Measurements from ENCODE around the gene MKRN2OS.
"Not testable (repeated sequence)": the region's sequence is repeated elsewhere in the genome, so short reads cannot be mapped to it uniquely, and the experiment has no call there.

The MKRN2OS gene

DNA sequence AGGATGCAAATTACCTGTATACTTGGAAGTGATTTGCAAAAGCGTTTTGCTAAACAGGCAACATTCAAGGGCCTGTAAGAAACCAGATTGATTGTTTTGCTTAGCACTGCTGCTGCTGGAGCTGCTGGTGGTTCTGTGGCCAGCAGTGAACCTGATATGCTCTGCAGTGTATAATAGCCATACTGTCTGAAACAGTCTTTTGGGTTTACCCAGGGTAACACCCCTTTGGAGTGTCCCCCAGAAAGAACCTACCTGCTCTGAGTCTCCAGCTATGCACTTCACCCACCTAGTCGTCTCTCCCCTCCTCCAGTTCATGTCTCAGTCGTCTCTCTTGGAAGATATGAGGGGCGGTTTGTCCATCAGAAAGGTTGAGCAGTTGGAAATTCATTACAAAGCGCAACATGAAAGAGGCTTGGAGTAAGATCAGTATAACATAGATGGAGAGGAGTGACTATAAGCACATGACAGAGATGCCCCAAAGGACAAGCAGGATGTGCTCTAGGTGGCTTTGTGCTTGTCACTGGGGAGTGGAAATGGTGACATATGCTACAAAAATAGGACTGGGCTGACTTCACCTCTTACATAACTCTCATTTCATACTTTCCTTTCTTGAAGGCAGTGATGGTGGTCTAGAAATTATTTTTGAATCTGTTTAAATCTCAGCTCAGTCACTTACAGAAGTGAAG lies 15.3 kb upstream of the MKRN2OS start:
- DNase-seq: no peak

DNA sequence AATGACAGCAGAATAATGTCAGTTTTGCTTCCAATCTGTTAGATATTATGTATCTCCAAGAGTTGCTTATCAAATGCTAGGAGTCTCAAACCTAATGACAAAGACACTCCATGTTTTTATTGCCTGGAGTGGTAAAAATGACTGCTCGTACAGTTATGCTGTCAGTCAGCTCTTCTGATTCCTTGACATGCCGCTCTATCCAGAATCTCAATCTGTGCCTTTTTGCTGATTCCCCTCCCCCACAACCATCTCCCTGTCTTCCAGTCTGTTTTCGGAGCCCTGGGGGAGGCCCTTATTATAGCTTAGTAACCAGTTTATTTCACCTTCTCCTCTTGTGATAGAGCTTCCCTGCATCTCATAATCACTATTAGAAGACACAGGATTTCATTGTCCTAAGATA lies 14.2 kb upstream of the MKRN2OS start:
- no peak for DNase-seq

DNA sequence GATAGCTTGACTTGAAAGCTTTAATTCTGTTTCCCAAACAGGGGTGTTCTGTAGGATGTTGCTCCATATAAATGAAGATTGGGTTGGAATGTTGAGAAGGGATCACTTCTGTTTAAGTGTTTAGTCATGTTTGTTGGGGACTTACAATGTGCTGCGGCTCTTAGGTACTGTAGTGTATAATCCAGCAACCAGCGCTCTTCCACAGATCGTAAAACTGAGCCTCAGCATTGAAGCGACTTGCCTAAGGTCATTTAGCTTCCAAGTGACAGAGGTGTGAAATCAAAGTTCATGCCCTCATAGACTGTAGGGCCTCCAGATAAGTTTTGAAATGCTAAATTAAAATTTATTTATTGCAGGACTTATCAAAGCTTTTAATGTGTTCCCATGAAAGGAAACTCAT lies 13.4 kb upstream of the MKRN2OS start:
- DNase-seq: no peak

DNA sequence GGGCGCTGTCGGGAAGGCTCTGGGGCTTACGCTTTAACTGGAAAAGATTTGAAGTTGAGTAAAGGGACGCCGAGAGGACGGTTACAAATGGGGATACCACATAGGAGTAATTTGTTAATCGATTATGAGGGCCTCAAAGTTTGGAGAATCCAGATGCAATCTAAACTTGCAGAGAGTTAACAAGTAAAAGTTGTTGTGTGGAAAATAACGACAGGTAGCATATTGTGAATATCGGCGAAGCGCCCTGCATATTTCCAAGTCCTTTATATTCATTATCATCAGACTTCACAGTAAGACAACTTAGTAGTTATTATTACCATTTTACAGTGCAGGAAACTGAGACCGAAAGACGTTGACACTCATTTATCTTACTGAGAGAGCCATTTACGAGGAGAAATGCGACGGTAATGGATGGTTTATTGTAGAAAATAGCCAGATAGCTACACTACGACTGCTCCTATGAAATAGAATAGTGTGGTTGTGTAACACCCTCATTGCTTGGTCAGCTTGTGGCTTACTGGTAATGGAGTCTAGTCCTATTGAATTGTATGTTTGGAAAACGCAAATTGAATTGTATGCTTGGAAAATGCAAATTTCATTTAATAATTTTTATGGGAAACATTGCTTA lies 12.3 kb upstream of the MKRN2OS start:
- DNase-seq: no peak

DNA sequence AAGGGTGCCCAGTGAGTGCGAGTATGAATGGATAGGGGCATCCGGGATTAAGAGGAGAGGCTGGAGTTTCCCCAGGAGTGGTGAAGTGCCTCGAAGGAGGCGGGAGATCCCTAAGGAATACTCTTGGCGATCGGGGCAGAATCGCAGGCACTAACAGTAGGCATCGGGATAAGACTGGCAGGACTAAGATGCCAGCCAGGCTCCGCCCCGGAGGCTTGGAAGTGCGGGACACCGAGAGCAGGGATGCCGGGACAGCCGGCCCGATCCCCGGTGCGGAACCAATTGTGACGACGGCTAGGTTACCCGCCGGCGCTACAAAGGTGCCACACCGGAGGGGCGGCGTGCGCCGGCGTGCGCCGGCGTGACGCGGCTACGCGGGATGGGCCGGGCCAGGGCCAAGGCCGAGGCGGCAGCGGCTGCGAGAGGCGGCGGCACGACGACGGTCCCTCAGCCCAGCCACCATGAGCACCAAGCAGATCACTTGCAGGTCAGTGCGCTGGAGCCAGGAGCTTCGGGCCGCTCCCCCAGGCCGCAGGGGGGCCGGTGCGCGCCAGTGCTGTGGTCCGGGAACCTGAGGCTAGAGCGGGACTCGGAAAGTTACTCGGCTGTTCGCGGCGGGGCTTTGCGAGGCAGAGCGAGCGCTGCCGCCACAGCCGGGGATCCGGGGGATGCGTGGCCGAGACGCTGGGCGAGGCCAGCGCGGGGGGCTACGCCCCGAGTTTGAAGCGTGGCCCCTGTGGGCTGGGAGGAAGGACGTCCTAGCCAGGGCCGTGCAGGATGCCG lies 11.6 kb upstream of the MKRN2OS start, which contains the start of gene MKRN2:
Gene MKRN2, plus strand, starts transcription at position 398 of the 783 bp plus-strand sequence. Its CDS starts 64 bp downstream, at position 462.
- peak; percentile 86 for DNase-seq

DNA sequence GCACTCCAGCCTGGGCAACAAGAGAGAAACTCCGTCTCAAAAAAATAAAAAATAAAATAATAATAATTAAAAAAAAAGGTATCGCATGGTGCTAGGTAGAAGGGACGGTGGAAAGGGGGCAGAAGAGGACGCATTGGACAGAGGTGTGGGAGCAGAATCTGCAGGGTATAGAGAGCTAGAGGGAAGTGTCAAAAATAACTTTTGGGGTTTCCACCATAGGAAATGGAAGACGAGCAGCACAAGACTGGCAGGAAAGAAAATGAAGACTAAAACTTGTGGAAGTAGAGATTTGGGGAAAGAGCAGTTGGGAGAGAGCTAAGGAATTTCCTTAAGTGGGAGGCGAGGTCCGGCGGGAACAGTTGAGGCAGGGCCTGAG lies 11.0 kb upstream of the MKRN2OS start:
- DNase-seq: peak; percentile 12

DNA sequence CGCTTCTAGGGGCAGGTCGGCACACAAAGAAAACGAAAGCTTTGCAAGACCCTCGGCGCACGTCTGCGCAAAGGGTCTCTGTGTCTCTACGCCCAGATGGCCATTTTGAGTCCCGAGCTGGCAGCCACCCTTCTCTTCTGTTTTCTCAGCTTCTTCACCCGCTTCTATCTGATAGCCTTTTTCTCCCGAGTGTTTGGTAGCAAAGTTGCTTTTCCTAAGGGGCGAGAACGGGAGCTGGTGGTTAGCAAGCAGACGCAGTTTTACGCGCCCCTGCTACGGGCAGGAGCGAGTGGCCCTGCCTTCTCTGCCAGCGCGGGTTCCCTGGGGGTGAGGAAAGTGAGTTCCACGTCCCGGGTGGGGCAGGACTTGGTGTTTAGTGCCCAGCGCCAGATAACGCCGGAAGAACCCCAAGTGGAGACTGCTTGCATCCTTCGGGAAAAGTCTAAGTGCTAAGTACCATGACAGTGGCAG lies 8.7 kb upstream of the MKRN2OS start:
- peak; percentile 45 for DNase-seq

DNA sequence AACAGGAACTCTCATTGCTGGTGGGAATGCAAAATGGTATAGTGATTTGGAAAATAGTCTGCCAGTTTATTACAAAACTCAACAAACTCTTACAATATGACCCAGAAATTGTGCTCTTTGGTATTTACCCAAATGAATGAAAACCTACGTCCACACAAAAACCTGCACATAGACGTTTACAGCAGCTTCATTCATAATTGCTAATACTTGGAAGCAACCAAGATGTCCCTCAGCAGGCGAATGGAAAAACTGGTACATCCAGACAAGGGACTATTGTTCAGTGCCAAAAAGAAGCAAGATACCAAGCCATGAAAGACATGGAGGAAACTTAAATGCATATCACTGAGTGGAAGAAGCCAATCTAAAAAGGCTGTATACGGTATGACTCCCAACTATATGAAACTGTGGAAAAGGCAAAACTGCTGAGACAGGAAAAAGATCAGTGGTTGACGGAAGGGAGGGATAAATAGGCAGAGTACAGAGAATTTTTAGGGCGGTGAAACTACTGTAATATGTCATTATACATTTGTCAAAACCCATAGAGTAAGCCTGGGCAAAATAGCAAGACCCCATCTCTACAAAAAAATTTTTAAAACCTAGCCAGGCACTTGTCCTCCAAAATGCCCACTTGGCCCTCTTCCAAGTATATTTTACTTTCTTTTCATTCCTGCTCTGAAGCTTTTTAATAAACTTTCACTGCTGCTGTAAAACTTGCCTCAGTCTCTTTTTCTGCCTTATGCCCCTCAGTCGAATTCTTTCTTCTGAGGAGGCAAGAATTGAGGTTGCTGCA lies 4.9 kb upstream of the MKRN2OS start:
- no peak for DNase-seq

DNA sequence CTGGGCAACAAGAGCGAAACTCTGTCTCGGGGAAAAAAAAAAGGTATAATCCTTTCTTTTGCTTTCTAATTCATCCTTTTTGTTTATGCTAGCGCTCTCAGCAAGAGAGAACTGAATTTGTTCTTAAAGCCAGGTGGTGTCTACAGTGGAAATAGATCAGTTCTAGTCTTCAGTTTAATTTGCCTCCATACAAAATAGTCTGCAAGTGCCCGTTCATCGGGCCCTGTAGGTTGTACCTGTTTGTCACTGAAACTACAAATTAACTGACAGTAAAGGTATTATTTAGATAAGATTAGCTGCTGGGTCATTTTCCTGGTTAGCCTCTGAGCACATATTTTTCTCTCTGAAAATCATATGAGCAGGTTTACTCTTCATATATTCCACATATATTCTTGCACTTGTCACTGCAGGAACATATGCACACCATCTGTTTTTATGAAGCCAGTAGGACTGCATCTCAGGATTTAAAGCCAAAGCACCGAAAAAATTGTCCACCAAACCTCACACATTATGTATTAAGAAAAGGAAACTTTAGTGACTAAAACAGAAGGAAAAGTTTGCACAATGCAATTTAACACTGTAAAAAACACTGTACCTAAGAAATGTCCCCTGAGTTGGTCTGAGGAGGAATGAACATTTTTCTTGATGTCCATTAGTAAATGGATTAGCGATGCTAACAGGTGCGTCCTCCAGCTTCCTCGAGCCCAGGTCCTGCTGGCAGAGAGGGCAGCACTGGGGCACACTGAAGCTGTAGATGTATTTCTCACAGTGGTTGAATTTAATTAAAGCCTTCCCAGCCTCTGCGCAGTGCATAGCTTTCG lies 437 bp downstream of the MKRN2OS start:
- no peak for DNase-seq

DNA sequence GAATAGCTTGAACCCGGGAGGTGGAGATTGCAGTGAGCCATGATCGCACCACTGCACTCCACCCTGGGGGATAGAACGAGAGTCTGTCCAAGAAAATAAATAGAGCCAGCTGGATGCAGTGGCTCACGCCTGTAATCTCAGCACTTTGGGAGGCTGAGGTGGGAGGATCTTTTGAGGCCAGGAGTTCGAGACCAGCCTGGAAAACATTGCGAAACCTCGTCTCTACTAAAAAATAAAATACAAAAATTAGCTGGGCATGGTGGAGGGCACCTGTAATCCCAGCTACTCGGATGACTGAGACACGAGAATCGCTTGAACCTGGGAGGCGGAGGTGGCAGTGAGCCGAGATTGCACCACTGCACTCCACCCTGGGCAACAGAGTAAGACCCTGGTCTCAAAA lies 1.8 kb downstream of the MKRN2OS start:
- DNase-seq: not testable (repeated sequence)

DNA sequence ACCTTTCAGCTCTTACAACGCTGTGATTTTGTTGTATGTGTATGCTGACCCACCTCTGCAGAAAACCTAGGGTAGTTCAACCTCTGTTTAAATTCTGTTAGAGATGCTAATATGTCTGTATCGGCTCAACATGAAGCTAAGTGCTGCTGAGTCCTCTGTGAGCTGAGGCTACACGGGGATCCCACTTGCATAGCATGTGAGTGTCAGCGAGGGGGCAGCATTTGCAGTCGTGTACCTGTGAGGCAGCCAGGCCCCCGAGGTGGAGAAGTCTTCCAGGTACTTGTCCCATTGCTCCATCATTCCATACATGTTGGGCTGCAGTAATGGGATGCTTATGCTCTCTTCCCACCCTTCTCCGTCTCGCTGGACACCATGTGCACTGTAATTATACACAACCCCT lies 3.7 kb downstream of the MKRN2OS start:
- no peak for DNase-seq

DNA sequence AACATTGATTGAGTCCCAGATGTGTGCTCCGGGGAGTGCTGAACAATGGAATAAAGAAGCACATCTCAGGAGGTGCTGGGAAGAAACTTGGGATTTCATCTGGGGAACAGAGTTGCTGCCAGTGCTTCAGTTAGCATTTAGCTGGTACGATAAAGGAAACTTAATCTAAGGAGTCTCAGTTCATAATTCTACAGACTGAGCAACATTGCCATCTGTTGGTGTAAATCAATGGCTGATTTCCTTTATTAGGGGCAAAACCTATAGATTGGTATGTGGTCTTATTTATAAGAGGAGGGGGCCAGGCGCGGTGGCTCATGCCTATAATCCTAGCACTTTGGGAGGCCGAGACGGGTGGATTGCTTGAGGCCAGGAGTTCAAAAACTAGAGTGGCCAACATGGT lies 8.9 kb downstream of the MKRN2OS start:
- DNase-seq: no peak

DNA sequence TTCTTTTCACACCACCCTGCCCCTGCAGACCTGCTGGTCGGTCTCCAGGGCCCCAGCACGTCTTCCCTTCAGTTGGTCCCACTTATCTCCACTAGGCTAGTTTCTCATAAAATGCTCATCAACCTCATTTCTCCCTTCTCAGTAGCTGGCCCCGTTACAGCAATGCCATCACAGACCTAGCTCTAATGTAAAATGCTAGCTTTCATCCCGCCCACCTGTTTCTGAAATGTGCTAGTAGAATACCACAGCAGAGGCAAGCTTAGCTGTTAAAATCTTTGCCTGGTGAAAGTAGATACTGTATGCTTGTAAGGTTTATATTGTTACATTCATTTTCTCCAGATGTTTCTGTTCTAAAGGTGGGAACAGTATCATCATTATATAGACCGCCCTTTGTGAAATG lies 13.1 kb downstream of the MKRN2OS start:
- no peak for DNase-seq

DNA sequence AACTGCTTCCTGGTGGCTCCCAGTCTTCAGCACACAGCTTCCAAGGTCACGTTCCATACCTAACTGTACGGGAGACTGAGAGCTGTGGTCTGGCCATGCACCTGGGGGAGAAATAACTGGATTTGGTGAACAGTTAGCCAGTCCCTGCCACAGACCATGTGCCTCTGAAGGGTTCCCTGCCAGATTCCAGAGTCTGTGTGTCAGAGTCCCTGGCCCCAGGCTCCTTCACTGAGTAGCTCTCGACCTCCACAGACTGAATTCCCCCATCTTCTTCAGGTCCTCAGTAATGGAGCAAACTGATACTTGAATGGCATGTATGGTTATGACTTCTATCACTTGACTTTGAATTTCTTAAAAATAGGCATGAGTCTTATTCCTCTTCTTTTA lies 17.5 kb downstream of the MKRN2OS start:
- DNase-seq: no peak

DNA sequence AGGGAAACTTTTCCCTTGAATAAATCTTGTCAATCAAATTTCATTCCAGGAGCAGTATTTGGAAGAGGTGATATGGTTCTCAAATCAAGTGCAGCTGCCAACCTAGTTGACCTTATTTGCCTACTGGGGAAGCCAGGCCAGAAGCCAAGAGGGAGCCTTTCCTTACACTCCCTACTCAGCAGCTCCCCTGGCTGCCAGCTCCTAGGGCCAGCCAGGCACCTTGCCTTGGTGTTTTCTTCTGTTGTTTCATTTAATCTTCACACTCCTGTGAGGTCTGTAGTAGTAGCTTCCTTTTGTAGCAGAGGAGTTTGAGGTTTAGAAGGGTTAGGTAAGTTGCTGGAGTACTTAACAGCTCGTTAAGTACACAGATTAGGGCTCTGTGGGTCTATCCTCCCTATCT lies 22.6 kb downstream of the MKRN2OS start:
- DNase-seq: no peak

DNA sequence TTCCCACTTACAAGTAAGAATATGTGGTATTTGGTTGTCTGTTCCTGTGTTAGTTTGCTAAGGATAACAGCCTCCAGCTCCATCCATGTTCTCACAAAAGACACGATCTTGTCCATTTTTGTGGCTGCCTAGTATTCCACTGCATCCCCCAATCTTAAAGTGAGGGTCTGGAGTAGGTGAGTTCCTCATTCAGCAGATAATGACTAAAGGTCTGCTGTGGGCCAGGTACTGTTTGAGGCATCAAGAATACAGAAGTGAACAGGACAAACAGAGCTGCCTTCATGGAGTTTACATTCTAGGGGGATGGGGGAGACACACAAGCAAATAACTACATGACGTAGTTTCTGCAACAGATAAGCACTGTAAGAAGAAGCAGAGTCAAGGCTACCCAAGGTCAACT lies 24.3 kb downstream of the MKRN2OS start:
- DNase-seq: no peak

DNA sequence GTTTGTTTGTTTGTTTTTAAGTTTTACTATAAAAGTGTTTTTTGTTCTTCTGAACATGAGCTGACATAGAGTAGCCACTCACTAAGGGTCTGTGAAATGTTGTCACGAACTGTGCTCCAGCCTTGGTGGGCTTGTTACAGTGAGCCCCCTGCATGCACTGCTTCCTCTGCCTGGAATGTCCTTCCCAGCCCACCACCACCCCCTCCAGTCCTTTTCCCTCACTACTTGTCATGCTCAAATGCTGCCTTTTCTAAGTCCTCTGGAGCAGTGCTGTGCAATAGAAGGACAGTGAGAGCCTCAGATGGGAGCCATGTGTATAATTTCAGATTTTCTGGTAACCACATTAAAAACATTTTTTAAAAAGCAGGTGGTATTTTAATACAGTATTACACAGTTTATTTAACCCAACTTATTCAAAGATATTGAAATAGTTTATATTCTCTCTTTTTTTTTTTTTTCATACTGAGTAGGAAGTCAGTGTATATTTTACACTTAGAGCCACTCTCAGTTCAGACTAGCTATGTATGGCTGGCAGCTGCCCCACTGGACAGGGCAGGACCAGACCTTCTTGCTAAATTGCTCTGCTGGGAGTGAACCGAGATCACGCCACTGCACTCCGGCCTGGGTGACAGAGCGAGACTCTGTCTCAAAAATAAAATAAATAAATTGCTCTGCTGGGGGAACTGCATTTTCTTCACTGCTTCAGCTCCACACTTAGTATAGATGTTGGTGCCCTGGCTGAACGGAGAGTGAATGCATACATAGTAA lies 26.9 kb downstream of the MKRN2OS start:
- no peak for DNase-seq

DNA sequence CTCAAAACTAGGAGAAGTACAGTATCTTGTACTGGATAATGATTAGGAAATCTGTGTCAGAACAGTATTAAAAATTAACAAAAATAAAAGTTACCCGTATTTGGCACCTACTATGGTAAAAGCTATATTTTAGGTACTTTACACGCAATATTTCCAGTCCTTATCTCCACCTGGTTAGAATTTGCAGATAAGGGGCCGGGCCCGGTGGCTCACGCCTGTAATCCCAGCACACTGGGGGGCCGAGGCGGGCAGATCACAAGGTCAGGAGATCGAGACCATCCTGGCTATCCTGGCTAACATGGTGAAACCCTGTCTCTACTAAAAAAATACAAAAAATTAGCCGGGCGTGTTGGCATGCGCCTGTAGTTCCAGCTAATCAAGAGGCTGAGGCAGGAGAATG lies 28.4 kb downstream of the MKRN2OS start:
- no peak for DNase-seq

DNA sequence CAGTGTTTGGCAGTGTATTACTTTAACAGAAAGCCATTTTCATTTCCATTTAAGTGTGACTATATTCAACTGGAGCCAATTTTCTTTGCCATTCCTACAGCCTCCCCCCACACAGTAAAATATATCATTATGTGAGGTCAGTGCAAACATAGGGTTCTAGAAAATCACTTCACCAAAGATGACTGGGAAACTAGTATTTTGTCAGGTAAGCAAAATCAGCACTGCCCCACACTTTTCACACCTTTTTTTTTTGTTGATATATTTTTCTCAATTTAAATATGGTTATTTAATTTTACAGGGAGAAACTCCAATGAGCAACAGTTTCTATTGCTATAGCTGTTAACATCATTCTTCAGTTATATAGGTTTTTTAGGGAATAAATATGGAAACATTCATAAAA lies 29.7 kb downstream of the MKRN2OS start:
- DNase-seq: no peak

DNA sequence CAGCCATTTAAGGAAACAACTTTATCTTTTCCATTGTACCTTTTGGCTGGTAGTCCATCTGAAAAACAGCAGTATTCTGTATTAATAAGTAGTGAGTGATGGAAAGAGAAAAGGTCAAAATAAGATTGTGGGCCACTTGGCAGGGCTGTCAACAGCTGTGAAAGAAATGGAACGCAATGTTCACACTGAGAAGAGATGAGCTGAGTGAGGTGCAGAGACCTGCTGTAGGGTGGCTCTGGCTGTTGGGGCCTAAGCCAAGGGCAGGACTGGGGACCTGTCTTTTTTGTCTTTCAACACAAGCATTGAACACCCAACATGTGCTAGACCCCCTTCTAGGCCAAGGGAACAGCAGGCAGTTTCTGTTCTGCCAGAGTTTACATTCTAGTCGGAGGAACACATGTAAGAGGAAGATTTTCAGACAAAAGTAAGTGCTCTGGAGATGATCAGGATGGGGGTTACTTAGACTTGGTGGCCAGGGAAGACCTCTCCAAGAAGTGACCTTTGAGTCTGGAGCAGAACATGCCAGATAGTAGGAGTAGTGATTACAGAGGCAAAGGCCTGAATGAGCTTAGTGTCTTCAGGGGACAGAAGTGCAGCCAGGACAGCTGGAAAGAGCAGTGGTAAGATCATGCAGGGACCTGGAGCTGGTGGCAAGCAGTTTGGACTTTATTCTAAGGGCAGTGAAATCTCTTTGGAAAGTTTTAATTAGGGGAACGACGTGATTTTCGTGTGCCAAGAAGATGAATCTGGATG lies 31.4 kb downstream of the MKRN2OS start:
- DNase-seq: no peak
